ENCODE measurements around the gene OGFOD2.

OGFOD2 gene

GRCh38 chr12:122977655-122978392 lies 2.8 kb downstream of the OGFOD2 start:
- DNase-seq (ENCODE audit: low read depth): no peak

GRCh38 chr12:122978507-122978955 lies 3.5 kb downstream of the OGFOD2 start:
- no peak for DNase-seq (ENCODE audit: low read depth)

DNA sequence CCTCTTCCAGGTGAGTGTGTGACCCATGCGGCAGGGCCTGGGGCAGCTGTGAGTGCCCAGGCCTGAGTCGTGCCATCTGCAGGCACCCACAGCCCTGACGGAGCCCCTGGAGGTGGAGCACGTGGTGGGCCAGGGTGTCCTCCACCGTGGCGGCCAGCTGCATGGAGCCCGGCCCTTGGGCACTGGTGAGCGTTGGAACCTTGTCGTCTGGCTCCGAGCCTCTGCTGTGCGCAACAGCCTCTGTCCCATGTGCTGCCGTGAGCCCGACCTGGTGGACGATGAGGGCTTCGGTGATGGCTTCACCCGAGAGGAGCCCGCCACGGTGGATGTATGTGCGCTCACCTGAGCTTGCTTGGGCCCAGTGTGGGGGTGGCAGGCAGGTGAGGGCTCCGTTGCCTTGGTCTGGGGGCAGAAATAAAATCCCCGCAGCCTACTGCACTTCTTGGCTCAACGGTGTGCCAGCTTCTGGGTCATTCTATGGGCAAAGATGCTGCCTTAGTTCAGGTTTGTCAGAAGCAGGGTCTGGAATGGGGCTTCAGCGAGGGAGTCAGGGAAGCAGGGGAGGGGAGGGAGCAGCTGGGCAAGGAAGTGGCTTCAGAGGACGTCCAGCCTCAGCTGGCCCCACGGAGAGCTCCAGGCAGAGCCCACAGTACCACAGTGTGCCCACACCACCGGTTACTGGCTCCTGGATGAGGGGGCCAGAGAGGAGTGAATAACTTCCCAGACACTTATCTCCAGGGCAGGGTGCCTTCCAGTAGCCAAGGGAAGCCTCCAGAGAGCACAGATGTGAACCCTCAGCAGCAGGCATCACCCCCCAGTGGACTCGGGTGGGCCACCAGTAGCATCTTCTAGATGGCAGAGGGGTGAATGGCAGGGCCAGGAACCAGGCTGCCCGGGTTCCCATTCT lies 4.2 kb downstream of the OGFOD2 start:
- no peak for DNase-seq (ENCODE audit: low read depth)

DNA sequence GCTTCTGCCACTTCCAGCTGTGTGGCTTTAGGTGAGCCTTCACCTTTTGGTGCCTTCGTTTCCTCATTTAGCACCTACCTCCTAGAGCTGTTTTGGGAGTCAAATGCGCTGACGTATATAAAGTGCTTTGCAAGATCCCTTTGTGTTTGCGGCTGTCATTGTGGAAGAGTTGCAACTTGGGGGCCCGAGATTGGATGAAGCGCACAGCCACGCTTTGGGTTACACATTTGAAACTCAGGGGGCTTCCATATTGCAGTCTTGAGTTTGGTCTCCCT lies 4.8 kb downstream of the OGFOD2 start:
- DNase-seq (ENCODE audit: low read depth): no peak

- DNase-seq (ENCODE audit: low read depth): peak; percentile 54
These were observed 5.4 kb downstream of the OGFOD2 start, which contains the start of gene ARL6IP4 for GRCh38 chr12:122980183-122981035. Gene ARL6IP4, plus strand, starts transcription at chr12:122980681. Its CDS starts 459 bp downstream, at chr12:122981140.

- DNase-seq (ENCODE audit: low read depth): no peak
These were observed 6.0 kb downstream of the OGFOD2 start for GRCh38 chr12:122981036-122981471.

GRCh38 chr12:122981587-122982476 lies 6.8 kb downstream of the OGFOD2 start:
- no peak for DNase-seq (ENCODE audit: low read depth)

- DNase-seq (ENCODE audit: low read depth): no peak
These were observed 7.4 kb downstream of the OGFOD2 start for GRCh38 chr12:122982477-122982815.

DNA sequence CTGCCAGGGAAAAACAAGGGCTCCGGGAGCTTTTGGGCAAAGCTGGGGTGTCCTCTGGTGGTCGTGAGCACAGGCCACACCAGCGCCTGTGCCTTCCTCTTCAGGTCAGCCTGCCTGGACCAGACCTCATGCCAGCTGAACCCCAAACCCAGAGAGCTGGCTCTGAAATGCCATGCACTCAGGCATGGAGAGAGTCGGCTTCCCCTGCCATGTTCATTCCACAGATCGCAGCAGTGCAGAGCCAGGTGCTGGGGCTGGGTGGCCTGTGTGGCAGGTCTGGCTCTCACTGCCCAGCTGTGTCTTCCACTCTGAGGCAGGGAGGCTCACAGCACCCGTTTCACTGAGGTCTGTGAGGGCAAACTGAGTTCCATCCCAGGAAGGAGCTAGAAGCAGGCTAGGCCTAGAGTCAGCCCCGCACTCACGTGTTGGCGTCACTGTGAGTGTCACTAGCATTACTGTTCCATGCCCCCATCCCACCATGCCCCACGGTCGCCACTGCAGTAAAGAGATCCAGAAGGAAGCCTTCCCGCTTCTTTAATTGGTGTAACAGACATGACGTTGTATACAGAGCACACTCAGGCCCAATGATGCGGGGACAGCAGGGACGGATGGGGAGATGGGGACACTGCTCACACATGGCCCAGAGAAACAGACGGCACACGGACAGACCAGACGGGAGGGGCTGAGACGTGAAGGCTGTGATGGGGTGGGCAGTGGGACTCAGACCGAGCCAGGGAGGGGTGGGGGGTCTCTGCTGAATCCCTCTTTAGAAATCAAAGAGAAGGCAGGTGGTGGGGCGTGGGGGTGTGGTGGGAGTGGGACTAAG lies 8.1 kb downstream of the OGFOD2 start:
- no peak for DNase-seq (ENCODE audit: low read depth)

- DNase-seq (ENCODE audit: low read depth): no peak
These were observed 8.9 kb downstream of the OGFOD2 start for GRCh38 chr12:122983789-122984515.

DNA sequence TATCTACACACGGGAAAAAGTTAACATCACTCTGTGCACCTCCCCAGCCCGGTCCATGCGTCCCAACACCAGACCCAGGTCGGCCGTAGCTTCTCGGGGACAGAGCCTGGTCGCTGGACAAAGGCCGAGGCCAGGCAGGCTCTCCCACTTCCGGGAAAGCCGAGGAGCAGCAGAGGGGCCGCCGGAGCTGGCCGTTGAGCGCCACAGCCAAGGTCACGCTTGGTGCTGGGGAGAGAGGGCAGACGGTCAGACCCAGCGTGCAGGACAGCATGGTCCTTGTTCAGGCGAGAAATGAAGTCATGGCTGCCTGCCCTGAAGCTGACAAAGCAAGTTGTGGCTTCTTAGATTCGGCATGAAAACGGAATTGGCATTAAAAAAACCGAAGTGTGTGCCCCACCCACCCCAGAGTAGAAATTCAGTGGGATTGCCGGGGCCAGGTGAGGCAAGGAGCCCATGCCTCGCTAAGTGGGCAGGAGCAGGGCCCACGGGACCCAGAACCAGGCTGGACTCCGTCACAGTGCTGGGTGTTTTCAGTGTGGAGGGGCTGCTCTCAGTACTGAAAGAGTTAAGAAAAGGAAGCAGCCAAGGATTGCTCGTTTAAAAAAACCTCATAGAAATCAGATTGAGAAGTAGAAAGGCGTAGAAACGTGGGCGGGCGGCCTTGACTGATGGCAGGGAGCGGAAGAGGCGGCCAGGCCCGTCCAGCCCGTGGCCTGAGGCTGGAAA lies 9.7 kb downstream of the OGFOD2 start:
- DNase-seq (ENCODE audit: low read depth): no peak

DNA sequence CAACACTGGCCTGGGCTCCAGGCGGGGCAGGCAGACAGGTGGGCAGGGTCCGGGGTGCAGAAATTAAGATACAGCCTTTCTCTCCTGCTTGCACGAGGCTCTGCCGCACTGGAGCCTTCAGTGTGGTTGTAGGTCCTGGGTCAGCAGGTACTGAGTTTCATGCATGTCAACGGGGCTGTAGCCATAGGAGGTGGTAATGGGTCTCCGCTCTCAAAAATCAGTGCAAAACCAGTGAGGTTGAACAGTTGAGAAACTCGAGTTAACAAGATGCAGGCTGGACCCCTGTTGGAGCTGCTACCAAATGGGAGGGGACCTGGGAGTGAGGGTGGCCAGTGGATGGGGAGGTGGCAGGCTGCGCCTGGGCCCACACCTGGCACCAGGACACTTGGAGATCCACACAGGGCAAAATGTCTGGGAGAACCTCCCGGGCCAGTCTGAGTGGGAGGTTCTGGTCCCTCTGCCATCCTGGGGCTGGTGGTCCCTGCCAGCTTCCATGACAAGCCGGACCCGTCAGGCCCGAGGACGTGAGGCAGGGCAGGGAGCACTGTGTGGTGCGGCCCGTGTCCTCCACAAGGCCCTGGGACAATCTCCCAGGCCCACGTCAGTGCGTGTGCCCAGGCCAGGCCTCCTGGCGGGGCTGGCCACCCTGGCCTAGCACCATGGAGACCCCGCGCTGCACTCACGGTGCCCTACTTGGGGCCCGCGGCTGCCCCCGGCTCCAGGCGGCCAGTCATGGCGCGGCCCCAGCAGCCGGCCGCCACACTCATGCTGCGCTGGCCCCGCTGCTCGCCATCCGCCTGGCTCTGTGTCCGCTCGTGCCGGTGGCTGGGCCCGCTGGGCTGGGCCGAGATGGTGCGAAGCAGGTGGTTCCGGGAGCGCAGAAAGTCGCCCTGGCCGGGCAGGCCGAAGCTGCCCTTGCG lies 10.6 kb downstream of the OGFOD2 start:
- DNase-seq (ENCODE audit: low read depth): no peak

DNA sequence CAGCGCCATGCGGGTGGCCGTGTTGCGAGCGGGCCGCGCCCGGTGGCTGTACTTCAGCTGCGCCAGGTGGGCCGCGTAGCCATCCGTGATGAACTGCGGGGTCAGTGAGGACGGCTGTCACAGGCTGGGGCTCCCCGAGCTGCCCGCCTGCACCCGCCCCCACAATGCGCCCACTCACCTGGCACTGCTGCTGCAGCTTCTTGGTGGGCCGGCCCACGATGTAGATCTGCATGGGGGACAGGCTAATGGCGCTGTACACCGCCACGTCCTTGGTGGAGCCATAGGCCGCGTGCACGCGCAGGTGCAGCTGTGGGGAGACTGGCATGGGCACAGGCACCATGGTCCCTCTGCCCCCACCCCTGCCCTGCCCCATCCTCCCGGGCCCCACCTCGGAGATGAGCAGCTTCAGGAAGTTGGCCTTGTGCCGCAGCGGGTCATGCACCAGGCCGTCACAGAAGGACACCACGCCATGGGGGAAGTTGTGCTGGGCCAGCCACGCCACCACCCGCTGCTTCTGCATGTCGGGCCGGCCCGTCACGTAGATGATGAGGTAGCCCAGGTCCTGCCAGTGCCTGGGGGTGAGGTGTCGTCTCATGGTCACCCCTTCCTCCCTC lies 11.3 kb downstream of the OGFOD2 start:
- DNase-seq (ENCODE audit: low read depth): no peak

GRCh38 chr12:122987086-122987951 lies 12.3 kb downstream of the OGFOD2 start:
- DNase-seq (ENCODE audit: low read depth): no peak

DNA sequence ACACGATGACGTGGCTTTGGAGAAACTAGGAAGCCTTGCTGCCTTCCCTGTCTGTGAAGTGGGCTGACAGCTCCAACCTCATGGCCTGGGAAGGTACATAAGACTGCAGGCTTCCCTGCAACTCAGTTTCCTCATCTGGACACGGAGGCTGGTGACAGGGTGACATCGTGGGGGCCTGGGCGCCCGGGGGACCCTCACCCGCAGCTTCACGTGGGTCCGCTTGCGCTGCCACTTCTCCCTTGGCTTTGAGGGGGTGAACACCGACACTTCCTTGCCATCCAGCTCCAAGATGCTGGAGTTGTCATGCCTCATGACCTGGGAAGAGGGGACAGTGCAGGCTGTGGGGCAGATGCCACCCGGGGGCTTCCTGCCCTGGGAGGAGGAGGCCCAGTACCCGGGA lies 13.0 kb downstream of the OGFOD2 start:
- no peak for DNase-seq (ENCODE audit: low read depth)

- no peak for DNase-seq (ENCODE audit: low read depth)
These were observed 13.7 kb downstream of the OGFOD2 start for GRCh38 chr12:122988612-122989212.
